GM23338 (cell line): ENCODE measurements around the gene EIF5A. TPM values are rescaled to one million over a fixed set of nuclear protein-coding genes. Genes with fewer than 3 reads are reported as not detected.

Source experiments
- ATAC-seq: fragments of 200-7000 bp; cut with Tn5 transposase; 3 replicates; pipeline ENCODE4 v1.9.1; 2020
- DNase-seq: peaks from one replicate; pipeline ENCODE4 v3.0.0-alpha.2; 2015; ENCODE audit warnings: low spot score
- H2AFZ ChIP-seq: fragments of 200-600 bp; sonication (generic); 2 replicates; pipeline ENCODE4 v1.8.0; 2016; ENCODE audit warnings: antibody characterized with exemption, mild to moderate bottlenecking, moderate library complexity
- H3F3A ChIP-seq: fragments of 200-600 bp; sonication (generic); replicated peaks from 2 replicates; pipeline ENCODE4 v1.8.0; 2017; ENCODE audit warnings: antibody characterized with exemption, mixed run types, low read depth
- H3K27ac ChIP-seq: fragments of 200-600 bp; sonication (generic); 2 replicates; pipeline ENCODE4 v1.6.1; 2016; ENCODE audit warnings: low read depth
- H3K27me3 ChIP-seq: fragments of 200-600 bp; sonication (generic); 2 replicates; pipeline ENCODE4 v1.8.0; 2016; ENCODE audit warnings: mild to moderate bottlenecking, mixed run types, moderate library complexity; ENCODE audit not compliant: insufficient read depth
- H3K36me3 ChIP-seq: fragments of 200-600 bp; sonication (generic); 2 replicates; pipeline ENCODE4 v1.8.0; 2016; ENCODE audit warnings: mild to moderate bottlenecking; ENCODE audit not compliant: insufficient read depth
- H3K4me1 ChIP-seq: fragments of 200-600 bp; sonication (generic); 2 replicates; pipeline ENCODE4 v1.8.0; 2016; ENCODE audit warnings: mild to moderate bottlenecking, moderate library complexity; ENCODE audit not compliant: insufficient read depth
- H3K4me2 ChIP-seq: fragments of 200-600 bp; sonication (generic); 2 replicates; pipeline ENCODE4 v1.7.1; 2017; ENCODE audit warnings: mixed run types
- H3K4me3 ChIP-seq: fragments of 200-600 bp; sonication (generic); 2 replicates; pipeline ENCODE4 v1.6.1; 2016; ENCODE audit warnings: mixed run types
- H3K79me2 ChIP-seq: fragments of 200-600 bp; sonication (generic); replicated peaks from 2 replicates; pipeline ENCODE4 v1.8.0; 2017; ENCODE audit warnings: mild to moderate bottlenecking; ENCODE audit not compliant: insufficient read depth
- H3K9me2 ChIP-seq: fragments of 200-600 bp; sonication (generic); 2 replicates; pipeline ENCODE4 v1.8.0; 2017; ENCODE audit not compliant: insufficient read depth
- H4K20me1 ChIP-seq: fragments of 200-600 bp; sonication (generic); replicated peaks from 2 replicates; pipeline ENCODE4 v1.8.0; 2017; ENCODE audit warnings: mild to moderate bottlenecking; ENCODE audit not compliant: insufficient read depth
- H3K27ac Mint-ChIP-seq: 2 replicates; pipeline ENCODE4 v1.8.0; 2020; ENCODE audit warnings: inconsistent platforms, mild to moderate bottlenecking, moderate library complexity, mixed read lengths
- H3K27me3 Mint-ChIP-seq: 3 replicates; pipeline ENCODE4 v1.8.0; 2022; ENCODE audit warnings: low read depth, mild to moderate bottlenecking, moderate library complexity, mixed read lengths, inconsistent platforms; ENCODE audit not compliant: insufficient read depth, poor library complexity
- H3K36me3 Mint-ChIP-seq: 3 replicates; pipeline ENCODE4 v1.8.0; 2021; ENCODE audit warnings: low read depth, mild to moderate bottlenecking, inconsistent platforms, moderate library complexity, mixed read lengths
- H3K4me1 Mint-ChIP-seq: 3 replicates; pipeline ENCODE4 v1.8.0; 2020; ENCODE audit warnings: mild to moderate bottlenecking, inconsistent platforms, mixed read lengths
- H3K4me3 Mint-ChIP-seq: 3 replicates; pipeline ENCODE4 v1.8.0; 2021; ENCODE audit warnings: moderate library complexity, mild to moderate bottlenecking, inconsistent platforms, mixed read lengths
- H3K9me3 Mint-ChIP-seq: 3 replicates; pipeline ENCODE4 v1.8.0; 2020; ENCODE audit warnings: moderate library complexity, mild to moderate bottlenecking, inconsistent platforms, mixed read lengths
- CREB1 ChIP-seq: fragments of 250-450 bp; sonication (Bioruptor Pico); IDR thresholded peaks from 2 replicates; pipeline ENCODE4 v1.5.0; 2020; ENCODE audit warnings: low read depth, mild to moderate bottlenecking, moderate library complexity
- CTCF ChIP-seq, 2 experiments: fragments of 200-600 bp in 1 of 2; sonication (generic) in 1 of 2; conservative IDR thresholded peaks; 2 replicates each; pipeline versions ENCODE4 v1.5.1 to v1.6.1; 2016 to 2017; ENCODE audit warnings: antibody characterized with exemption in 2 of 2, low read depth in 2 of 2, mild to moderate bottlenecking in 2 of 2, moderate library complexity in 1 of 2
- ETS1 ChIP-seq: IDR thresholded peaks from 2 replicates; pipeline ENCODE4 v1.6.1; 2016; ENCODE audit warnings: antibody characterized with exemption
- EZH2 ChIP-seq: fragments of 200-600 bp; sonication (generic); IDR thresholded peaks from one replicate; pipeline ENCODE4 v1.8.0; 2017; ENCODE audit warnings: antibody characterized with exemption, mild to moderate bottlenecking, low read depth; ENCODE audit not compliant: unreplicated experiment
- EZH2phosphoT487 ChIP-seq: fragments of 200-600 bp; sonication (generic); IDR thresholded peaks from one replicate; pipeline ENCODE4 v1.8.1; 2018; ENCODE audit warnings: antibody characterized with exemption; ENCODE audit not compliant: unreplicated experiment
- JUNB ChIP-seq: IDR thresholded peaks from one replicate; pipeline ENCODE4 v1.6.1; 2016; ENCODE audit warnings: antibody characterized with exemption; ENCODE audit not compliant: unreplicated experiment
- NANOG ChIP-seq: IDR thresholded peaks from 2 replicates; pipeline ENCODE4 v1.6.1; 2016; ENCODE audit warnings: antibody characterized with exemption, borderline replicate concordance
- POLR2AphosphoS5 ChIP-seq: IDR thresholded peaks from 2 replicates; pipeline ENCODE4 v1.6.1; 2016; ENCODE audit warnings: antibody characterized with exemption, low read depth
- STAT1 ChIP-seq: IDR thresholded peaks from one replicate; pipeline ENCODE4 v1.6.1; 2016; ENCODE audit warnings: antibody characterized with exemption; ENCODE audit not compliant: unreplicated experiment
- ZNF114 ChIP-seq: fragments of 250-450 bp; sonication (Bioruptor Pico); IDR thresholded peaks from 2 replicates; pipeline ENCODE4 v1.5.0; 2020; ENCODE audit warnings: mild to moderate bottlenecking, moderate library complexity
- ZNF331 ChIP-seq: fragments of 250-450 bp; sonication (Bioruptor Pico); IDR thresholded peaks from 2 replicates; pipeline ENCODE4 v1.5.0; 2020; ENCODE audit warnings: low read depth, mild to moderate bottlenecking, moderate library complexity
- polyA plus RNA-seq: library from polyadenylated mRNA; unstranded; fragments of >200 nt; fragmentation: Nextera tagmentation; extraction: Ambion mirVana; gene quantifications from 2 replicates; pipeline ENCODE4 v1.2.1, GENCODE V29; 2016
- total RNA-seq: library from RNA; depleted of rRNA; stranded (reverse); fragments of >200 nt; shearing (Covaris generic); gene quantifications from 2 replicates; pipeline ENCODE4 v1.2.3, GENCODE V29; 2014
- TF ChIP-seq, protein P1 (sequence below): fragments of 250-450 bp; sonication (Bioruptor Pico); IDR thresholded peaks from 2 replicates; pipeline ENCODE4 v1.5.0; 2020; ENCODE audit warnings: mild to moderate bottlenecking, moderate library complexity
- TF ChIP-seq, protein P2 (sequence below): IDR thresholded peaks from one replicate; pipeline ENCODE4 v1.6.1; 2018; ENCODE audit warnings: antibody characterized with exemption; ENCODE audit not compliant: unreplicated experiment

The EIF5A gene
- total and polyA plus RNA-seq, 2 experiments from 2014 or later = 833 to 1,562 TPM

DNA sequence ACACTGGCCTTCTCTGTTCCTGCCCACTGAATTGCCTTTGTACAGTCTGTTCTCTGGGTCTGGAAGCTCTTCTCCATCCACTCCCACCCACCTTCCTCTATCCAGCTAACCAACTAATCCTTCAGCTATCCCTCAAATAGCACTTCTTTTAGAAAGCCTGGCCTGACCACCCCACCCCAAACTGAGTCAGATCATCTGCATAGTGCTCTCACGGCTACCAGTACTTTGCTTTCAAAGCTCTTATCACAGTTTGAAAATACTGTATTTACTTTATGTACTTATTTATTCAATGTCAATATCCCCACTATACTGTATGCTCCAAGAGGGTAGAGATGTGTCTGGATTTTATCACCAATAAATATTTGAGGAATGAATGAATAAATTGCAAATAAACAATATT is 40.6 kb upstream of the EIF5A start:
- Histone ChIP-seq H3K4me1 (peaks cover 9% of the 10 kb centered on the region), H3K36me3 (no peaks in the 10 kb centered on the region), H3K27me3 (no peaks in the 10 kb centered on the region), H3K79me2 (0 out of 2 replicates have a peak, but pooled peaks cover 2% of the 10 kb centered on the region), H4K20me1 (no peaks in the 10 kb centered on the region), H3K9me2 (no peaks in the 10 kb centered on the region), H3K4me2 (no peak overlapping the region), H3K27ac (no peak overlapping the region), H3F3A (peaks cover 15% of the 10 kb centered on the region), H2AFZ (no peak overlapping the region), H3K4me3 (no peak overlapping the region)
- H3K4me3 Mint-ChIP-seq = no peak overlapping the region; the same call in 2 of the 3 replicates
- H3K9me3 Mint-ChIP-seq = no peaks in the 10 kb centered on the region; the same call in 2 of the 3 replicates
- H3K27me3 Mint-ChIP-seq = peaks cover 20% of the 10 kb centered on the region
- H3K4me1 Mint-ChIP-seq = peaks cover 21% of the 10 kb centered on the region
- ATAC-seq = no peak
- TF ChIP-seq NANOG = no peak
- TF ChIP-seq ZNF114 (CRISPR knock-in tag) = no peak
- no peak for TF ChIP-seq CREB1 (CRISPR knock-in tag)
- no peak for TF ChIP-seq POLR2AphosphoS5
- no peak for TF ChIP-seq EZH2
- no peak for TF ChIP-seq EZH2phosphoT487
- no peak for TF ChIP-seq STAT1
- TF ChIP-seq ZNF331 (CRISPR knock-in tag) = no peak
- no peak for TF ChIP-seq CTCF (conservative IDR thresholded peaks at IDR 0.05; ENCODE audit: low read depth in 2 of 2)
- TF ChIP-seq, protein P1, sequence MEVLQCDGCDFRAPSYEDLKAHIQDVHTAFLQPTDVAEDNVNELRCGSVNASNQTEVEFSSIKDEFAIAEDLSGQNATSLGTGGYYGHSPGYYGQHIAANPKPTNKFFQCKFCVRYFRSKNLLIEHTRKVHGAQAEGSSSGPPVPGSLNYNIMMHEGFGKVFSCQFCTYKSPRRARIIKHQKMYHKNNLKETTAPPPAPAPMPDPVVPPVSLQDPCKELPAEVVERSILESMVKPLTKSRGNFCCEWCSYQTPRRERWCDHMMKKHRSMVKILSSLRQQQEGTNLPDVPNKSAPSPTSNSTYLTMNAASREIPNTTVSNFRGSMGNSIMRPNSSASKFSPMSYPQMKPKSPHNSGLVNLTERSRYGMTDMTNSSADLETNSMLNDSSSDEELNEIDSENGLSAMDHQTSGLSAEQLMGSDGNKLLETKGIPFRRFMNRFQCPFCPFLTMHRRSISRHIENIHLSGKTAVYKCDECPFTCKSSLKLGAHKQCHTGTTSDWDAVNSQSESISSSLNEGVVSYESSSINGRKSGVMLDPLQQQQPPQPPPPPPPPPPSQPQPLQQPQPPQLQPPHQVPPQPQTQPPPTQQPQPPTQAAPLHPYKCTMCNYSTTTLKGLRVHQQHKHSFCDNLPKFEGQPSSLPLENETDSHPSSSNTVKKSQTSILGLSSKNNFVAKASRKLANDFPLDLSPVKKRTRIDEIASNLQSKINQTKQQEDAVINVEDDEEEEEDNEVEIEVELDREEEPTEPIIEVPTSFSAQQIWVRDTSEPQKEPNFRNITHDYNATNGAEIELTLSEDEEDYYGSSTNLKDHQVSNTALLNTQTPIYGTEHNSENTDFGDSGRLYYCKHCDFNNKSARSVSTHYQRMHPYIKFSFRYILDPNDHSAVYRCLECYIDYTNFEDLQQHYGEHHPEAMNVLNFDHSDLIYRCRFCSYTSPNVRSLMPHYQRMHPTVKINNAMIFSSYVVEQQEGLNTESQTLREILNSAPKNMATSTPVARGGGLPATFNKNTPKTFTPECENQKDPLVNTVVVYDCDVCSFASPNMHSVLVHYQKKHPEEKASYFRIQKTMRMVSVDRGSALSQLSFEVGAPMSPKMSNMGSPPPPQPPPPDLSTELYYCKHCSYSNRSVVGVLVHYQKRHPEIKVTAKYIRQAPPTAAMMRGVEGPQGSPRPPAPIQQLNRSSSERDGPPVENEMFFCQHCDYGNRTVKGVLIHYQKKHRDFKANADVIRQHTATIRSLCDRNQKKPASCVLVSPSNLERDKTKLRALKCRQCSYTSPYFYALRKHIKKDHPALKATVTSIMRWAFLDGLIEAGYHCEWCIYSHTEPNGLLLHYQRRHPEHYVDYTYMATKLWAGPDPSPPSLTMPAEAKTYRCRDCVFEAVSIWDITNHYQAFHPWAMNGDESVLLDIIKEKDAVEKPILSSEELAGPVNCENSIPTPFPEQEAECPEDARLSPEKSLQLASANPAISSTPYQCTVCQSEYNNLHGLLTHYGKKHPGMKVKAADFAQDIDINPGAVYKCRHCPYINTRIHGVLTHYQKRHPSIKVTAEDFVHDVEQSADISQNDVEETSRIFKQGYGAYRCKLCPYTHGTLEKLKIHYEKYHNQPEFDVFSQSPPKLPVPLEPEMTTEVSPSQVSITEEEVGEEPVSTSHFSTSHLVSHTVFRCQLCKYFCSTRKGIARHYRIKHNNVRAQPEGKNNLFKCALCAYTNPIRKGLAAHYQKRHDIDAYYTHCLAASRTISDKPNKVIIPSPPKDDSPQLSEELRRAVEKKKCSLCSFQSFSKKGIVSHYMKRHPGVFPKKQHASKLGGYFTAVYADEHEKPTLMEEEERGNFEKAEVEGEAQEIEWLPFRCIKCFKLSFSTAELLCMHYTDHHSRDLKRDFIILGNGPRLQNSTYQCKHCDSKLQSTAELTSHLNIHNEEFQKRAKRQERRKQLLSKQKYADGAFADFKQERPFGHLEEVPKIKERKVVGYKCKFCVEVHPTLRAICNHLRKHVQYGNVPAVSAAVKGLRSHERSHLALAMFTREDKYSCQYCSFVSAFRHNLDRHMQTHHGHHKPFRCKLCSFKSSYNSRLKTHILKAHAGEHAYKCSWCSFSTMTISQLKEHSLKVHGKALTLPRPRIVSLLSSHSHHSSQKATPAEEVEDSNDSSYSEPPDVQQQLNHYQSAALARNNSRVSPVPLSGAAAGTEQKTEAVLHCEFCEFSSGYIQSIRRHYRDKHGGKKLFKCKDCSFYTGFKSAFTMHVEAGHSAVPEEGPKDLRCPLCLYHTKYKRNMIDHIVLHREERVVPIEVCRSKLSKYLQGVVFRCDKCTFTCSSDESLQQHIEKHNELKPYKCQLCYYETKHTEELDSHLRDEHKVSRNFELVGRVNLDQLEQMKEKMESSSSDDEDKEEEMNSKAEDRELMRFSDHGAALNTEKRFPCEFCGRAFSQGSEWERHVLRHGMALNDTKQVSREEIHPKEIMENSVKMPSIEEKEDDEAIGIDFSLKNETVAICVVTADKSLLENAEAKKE (CRISPR knock-in tag) = no peak
- no peak for TF ChIP-seq JUNB
- TF ChIP-seq, protein P2, sequence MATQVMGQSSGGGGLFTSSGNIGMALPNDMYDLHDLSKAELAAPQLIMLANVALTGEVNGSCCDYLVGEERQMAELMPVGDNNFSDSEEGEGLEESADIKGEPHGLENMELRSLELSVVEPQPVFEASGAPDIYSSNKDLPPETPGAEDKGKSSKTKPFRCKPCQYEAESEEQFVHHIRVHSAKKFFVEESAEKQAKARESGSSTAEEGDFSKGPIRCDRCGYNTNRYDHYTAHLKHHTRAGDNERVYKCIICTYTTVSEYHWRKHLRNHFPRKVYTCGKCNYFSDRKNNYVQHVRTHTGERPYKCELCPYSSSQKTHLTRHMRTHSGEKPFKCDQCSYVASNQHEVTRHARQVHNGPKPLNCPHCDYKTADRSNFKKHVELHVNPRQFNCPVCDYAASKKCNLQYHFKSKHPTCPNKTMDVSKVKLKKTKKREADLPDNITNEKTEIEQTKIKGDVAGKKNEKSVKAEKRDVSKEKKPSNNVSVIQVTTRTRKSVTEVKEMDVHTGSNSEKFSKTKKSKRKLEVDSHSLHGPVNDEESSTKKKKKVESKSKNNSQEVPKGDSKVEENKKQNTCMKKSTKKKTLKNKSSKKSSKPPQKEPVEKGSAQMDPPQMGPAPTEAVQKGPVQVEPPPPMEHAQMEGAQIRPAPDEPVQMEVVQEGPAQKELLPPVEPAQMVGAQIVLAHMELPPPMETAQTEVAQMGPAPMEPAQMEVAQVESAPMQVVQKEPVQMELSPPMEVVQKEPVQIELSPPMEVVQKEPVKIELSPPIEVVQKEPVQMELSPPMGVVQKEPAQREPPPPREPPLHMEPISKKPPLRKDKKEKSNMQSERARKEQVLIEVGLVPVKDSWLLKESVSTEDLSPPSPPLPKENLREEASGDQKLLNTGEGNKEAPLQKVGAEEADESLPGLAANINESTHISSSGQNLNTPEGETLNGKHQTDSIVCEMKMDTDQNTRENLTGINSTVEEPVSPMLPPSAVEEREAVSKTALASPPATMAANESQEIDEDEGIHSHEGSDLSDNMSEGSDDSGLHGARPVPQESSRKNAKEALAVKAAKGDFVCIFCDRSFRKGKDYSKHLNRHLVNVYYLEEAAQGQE = no peak
- no peak for TF ChIP-seq ETS1
- no peak for DNase-seq
- peaks cover 3% of the 10 kb centered on the region; the same call in 2 of the 3 replicates for H3K36me3 Mint-ChIP-seq
- H3K27ac Mint-ChIP-seq = no peak overlapping the region
